ENCODE data around the gene METTL8.
"Not testable (repeated sequence)": the region's sequence is repeated elsewhere in the genome, so short reads cannot be mapped to it uniquely, and the experiment has no call there.

METTL8 gene

GRCh38 chr2:171422710-171423495, 10.9 kb downstream of the METTL8 start:
- H3K9me3 ChIP-seq (ENCODE audit: control insufficient read depth, insufficient read depth, low read depth, low read length) = peaks cover 39% of the 10 kb centered on the region
- H3K27me3 ChIP-seq (ENCODE audit: control insufficient read depth, insufficient read depth, low read length); H3K9ac ChIP-seq (ENCODE audit: low read length); H3K27ac ChIP-seq (ENCODE audit: low read depth, low read length); H3K4me1 ChIP-seq (ENCODE audit: control insufficient read depth, insufficient read depth, low read length); H3K4me3 ChIP-seq (ENCODE audit: low read depth, low read length): not testable (repeated sequence)
- H3K36me3 ChIP-seq (ENCODE audit: control insufficient read depth, insufficient read depth, low read length) = peaks cover 13% of the 10 kb centered on the region

- no peak overlapping the region for H3K4me3 ChIP-seq (ENCODE audit: low read depth, low read length)
- peaks cover 35% of the 10 kb centered on the region for H3K9me3 ChIP-seq (ENCODE audit: control insufficient read depth, insufficient read depth, low read depth, low read length)
- no peak overlapping the region for H3K9ac ChIP-seq (ENCODE audit: low read length)
- no peak overlapping the region for H3K27ac ChIP-seq (ENCODE audit: low read depth, low read length)
- H3K4me1 ChIP-seq (ENCODE audit: control insufficient read depth, insufficient read depth, low read length) = peaks cover under 1% of the 10 kb centered on the region; the same call in 1 of the 2 replicates
- peaks cover 13% of the 10 kb centered on the region for H3K36me3 ChIP-seq (ENCODE audit: control insufficient read depth, insufficient read depth, low read length)
- H3K27me3 ChIP-seq (ENCODE audit: control insufficient read depth, insufficient read depth, low read length) = no peaks in the 10 kb centered on the region
These were observed 12.8 kb downstream of the METTL8 start for GRCh38 chr2:171420728-171421563.

- no peak overlapping the region for H3K4me3 ChIP-seq (ENCODE audit: low read depth, low read length)
- H3K4me1 ChIP-seq (ENCODE audit: control insufficient read depth, insufficient read depth, low read length) = peaks cover 4% of the 10 kb centered on the region; the same call in 1 of the 2 replicates
- peaks cover 6% of the 10 kb centered on the region for H3K36me3 ChIP-seq (ENCODE audit: control insufficient read depth, insufficient read depth, low read length)
- no peak overlapping the region for H3K9ac ChIP-seq (ENCODE audit: low read length)
- H3K27ac ChIP-seq (ENCODE audit: low read depth, low read length) = no peak overlapping the region
- peaks cover 22% of the 10 kb centered on the region for H3K9me3 ChIP-seq (ENCODE audit: control insufficient read depth, insufficient read depth, low read depth, low read length)
- H3K27me3 ChIP-seq (ENCODE audit: control insufficient read depth, insufficient read depth, low read length) = no peaks in the 10 kb centered on the region
These were observed 14.5 kb downstream of the METTL8 start for GRCh38 chr2:171419333-171419732.

GRCh38 chr2:171416009-171416926, 17.5 kb downstream of the METTL8 start:
- Histone ChIP-seq H3K4me3 (ENCODE audit: low read depth, low read length) (no peak overlapping the region), H3K9me3 (ENCODE audit: control insufficient read depth, insufficient read depth, low read depth, low read length) (no peaks in the 10 kb centered on the region; the same call in 1 of the 2 replicates), H3K27ac (ENCODE audit: low read depth, low read length) (no peak overlapping the region), H3K9ac (ENCODE audit: low read length) (no peak overlapping the region), H3K36me3 (ENCODE audit: control insufficient read depth, insufficient read depth, low read length) (no peaks in the 10 kb centered on the region), H3K27me3 (ENCODE audit: control insufficient read depth, insufficient read depth, low read length) (no peaks in the 10 kb centered on the region), H3K4me1 (ENCODE audit: control insufficient read depth, insufficient read depth, low read length) (peaks cover 9% of the 10 kb centered on the region; the same call in 1 of the 2 replicates)

- not testable (repeated sequence) for H3K36me3 ChIP-seq (ENCODE audit: control insufficient read depth, insufficient read depth, low read length); H3K9ac ChIP-seq (ENCODE audit: low read length); H3K27me3 ChIP-seq (ENCODE audit: control insufficient read depth, insufficient read depth, low read length); H3K27ac ChIP-seq (ENCODE audit: low read depth, low read length); H3K9me3 ChIP-seq (ENCODE audit: control insufficient read depth, insufficient read depth, low read depth, low read length); H3K4me3 ChIP-seq (ENCODE audit: low read depth, low read length)
- peaks cover 20% of the 10 kb centered on the region for H3K4me1 ChIP-seq (ENCODE audit: control insufficient read depth, insufficient read depth, low read length)
These were observed 19.1 kb downstream of the METTL8 start for GRCh38 chr2:171414645-171415044.

- Histone ChIP-seq H3K4me1 (ENCODE audit: control insufficient read depth, insufficient read depth, low read length) (peaks cover 30% of the 10 kb centered on the region), H3K9ac (ENCODE audit: low read length) (no peak overlapping the region), H3K27me3 (ENCODE audit: control insufficient read depth, insufficient read depth, low read length) (no peaks in the 10 kb centered on the region), H3K36me3 (ENCODE audit: control insufficient read depth, insufficient read depth, low read length) (no peaks in the 10 kb centered on the region), H3K4me3 (ENCODE audit: low read depth, low read length) (no peak overlapping the region), H3K27ac (ENCODE audit: low read depth, low read length) (no peak overlapping the region), H3K9me3 (ENCODE audit: control insufficient read depth, insufficient read depth, low read depth, low read length) (no peaks in the 10 kb centered on the region)
These were observed 21.1 kb downstream of the METTL8 start for GRCh38 chr2:171412571-171413175.

- Histone ChIP-seq H3K36me3 (ENCODE audit: control insufficient read depth, insufficient read depth, low read length) (no peaks in the 10 kb centered on the region), H3K4me1 (ENCODE audit: control insufficient read depth, insufficient read depth, low read length) (peaks cover 30% of the 10 kb centered on the region), H3K27me3 (ENCODE audit: control insufficient read depth, insufficient read depth, low read length) (no peaks in the 10 kb centered on the region), H3K9ac (ENCODE audit: low read length) (no peak overlapping the region), H3K4me3 (ENCODE audit: low read depth, low read length) (no peak overlapping the region), H3K27ac (ENCODE audit: low read depth, low read length) (no peak overlapping the region), H3K9me3 (ENCODE audit: control insufficient read depth, insufficient read depth, low read depth, low read length) (no peaks in the 10 kb centered on the region)
These were observed 21.9 kb downstream of the METTL8 start for GRCh38 chr2:171411791-171412483.

GRCh38 chr2:171411214-171411613, 22.6 kb downstream of the METTL8 start:
- Histone ChIP-seq H3K4me1 (ENCODE audit: control insufficient read depth, insufficient read depth, low read length) (peaks cover 30% of the 10 kb centered on the region), H3K9ac (ENCODE audit: low read length) (no peak overlapping the region), H3K27me3 (ENCODE audit: control insufficient read depth, insufficient read depth, low read length) (no peaks in the 10 kb centered on the region), H3K36me3 (ENCODE audit: control insufficient read depth, insufficient read depth, low read length) (no peaks in the 10 kb centered on the region), H3K9me3 (ENCODE audit: control insufficient read depth, insufficient read depth, low read depth, low read length) (no peaks in the 10 kb centered on the region), H3K27ac (ENCODE audit: low read depth, low read length) (no peak overlapping the region), H3K4me3 (ENCODE audit: low read depth, low read length) (no peak overlapping the region)

- Histone ChIP-seq H3K9ac (ENCODE audit: low read length) (no peak overlapping the region), H3K4me3 (ENCODE audit: low read depth, low read length) (no peak overlapping the region), H3K9me3 (ENCODE audit: control insufficient read depth, insufficient read depth, low read depth, low read length) (no peaks in the 10 kb centered on the region), H3K27ac (ENCODE audit: low read depth, low read length) (peak overlapping the region; percentile 54; the same call in 1 of the 2 replicates), H3K27me3 (ENCODE audit: control insufficient read depth, insufficient read depth, low read length) (no peaks in the 10 kb centered on the region), H3K36me3 (ENCODE audit: control insufficient read depth, insufficient read depth, low read length) (no peaks in the 10 kb centered on the region), H3K4me1 (ENCODE audit: control insufficient read depth, insufficient read depth, low read length) (peaks cover 26% of the 10 kb centered on the region)
These were observed 23.2 kb downstream of the METTL8 start for GRCh38 chr2:171410624-171411023.

GRCh38 chr2:171410101-171410500, 23.7 kb downstream of the METTL8 start:
- H3K9ac ChIP-seq (ENCODE audit: low read length) = no peak overlapping the region
- H3K36me3 ChIP-seq (ENCODE audit: control insufficient read depth, insufficient read depth, low read length) = no peaks in the 10 kb centered on the region
- H3K9me3 ChIP-seq (ENCODE audit: control insufficient read depth, insufficient read depth, low read depth, low read length) = no peaks in the 10 kb centered on the region
- H3K27ac ChIP-seq (ENCODE audit: low read depth, low read length) = peak overlapping the region; percentile 54; the same call in 1 of the 2 replicates
- H3K4me1 ChIP-seq (ENCODE audit: control insufficient read depth, insufficient read depth, low read length) = peaks cover 26% of the 10 kb centered on the region
- H3K4me3 ChIP-seq (ENCODE audit: low read depth, low read length) = no peak overlapping the region
- no peaks in the 10 kb centered on the region for H3K27me3 ChIP-seq (ENCODE audit: control insufficient read depth, insufficient read depth, low read length)

All from HUES6 (cell line).